Ectodermal cell (in vitro differentiated cells): ENCODE results near the gene PLA2G10.
"Not testable (repeated sequence)": the region's sequence is repeated elsewhere in the genome, so short reads cannot be mapped to it uniquely, and the experiment has no call there.

ENCODE experiments used
- H3K27ac ChIP-seq: 2 replicates; pipeline ENCODE4 v1.7.0; 2013; ENCODE audit warnings: mild to moderate bottlenecking, low read depth, low read length; ENCODE audit not compliant: insufficient read depth, poor library complexity, severe bottlenecking
- H3K27me3 ChIP-seq: 2 replicates; pipeline ENCODE4 v1.7.0; 2013; ENCODE audit warnings: mild to moderate bottlenecking, low read length; ENCODE audit not compliant: insufficient read depth, control insufficient read depth, poor library complexity, severe bottlenecking
- H3K36me3 ChIP-seq: one replicate; pipeline ENCODE4 v1.7.0; 2013; ENCODE audit warnings: low read length; ENCODE audit not compliant: control insufficient read depth, insufficient read depth
- H3K4me1 ChIP-seq: one replicate; pipeline ENCODE4 v1.7.0; 2013; ENCODE audit warnings: low read length; ENCODE audit not compliant: control insufficient read depth, insufficient read depth
- H3K4me3 ChIP-seq: 2 replicates; pipeline ENCODE4 v1.7.0; 2013; ENCODE audit warnings: low read depth, low read length, control low read depth; ENCODE audit not compliant: insufficient read depth
- H3K9me3 ChIP-seq: 2 replicates; pipeline ENCODE4 v1.7.0; 2013; ENCODE audit warnings: mild to moderate bottlenecking, low read length, moderate library complexity; ENCODE audit not compliant: control insufficient read depth
- WGBS, 2 experiments: methylation state at CpG; one replicate each; pipeline ENCODE4 v1.1.7; 2013; ENCODE audit warnings: missing lambda C conversion rate in 2 of 2; 5-methylcytosine and 5-hydroxymethylcytosine counted together

Gene PLA2G10

DNA sequence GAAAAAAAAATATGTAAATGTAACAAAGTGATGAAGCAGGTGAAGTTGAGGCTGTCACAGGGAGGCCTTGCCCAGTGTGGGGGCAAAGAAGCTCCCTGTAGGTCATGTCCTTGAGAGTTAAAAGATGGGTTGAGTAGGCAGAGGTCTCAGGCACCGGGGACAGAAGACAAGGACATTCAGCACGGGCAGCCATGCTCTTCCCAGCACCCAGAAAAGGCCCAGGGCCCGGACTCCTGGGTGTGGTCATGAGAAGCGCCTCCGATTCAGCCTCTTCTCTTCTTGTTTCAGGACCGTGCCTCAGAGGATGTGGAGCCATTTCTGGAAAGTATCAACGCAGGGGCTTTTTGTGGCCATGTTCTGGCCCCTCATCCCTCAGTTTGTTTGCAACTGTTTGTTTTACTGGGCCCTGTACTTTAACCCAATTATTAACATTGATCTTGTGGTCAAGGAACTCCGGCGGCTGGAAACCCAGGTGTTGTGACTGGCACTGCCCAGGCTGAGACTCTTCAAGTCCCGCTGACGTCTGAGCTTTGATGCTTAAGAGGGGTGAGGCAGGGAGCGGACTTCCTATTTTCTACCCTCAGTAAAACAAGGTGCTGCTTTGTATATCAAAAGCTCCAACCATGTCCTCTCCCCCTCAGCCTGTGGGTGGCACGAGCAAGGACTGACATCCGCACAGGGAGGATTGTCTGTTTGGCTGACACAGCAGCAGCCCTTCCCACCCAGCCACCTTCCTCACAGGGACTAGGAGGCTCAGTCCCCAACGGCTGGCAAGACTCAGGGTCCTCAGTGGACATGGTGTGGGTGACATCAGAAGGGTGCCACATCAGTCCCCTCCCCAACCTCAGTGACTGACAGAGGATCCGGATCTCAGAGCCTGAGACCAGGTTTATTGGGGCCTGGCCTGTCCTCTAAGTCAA, 26.5 kb downstream of the PLA2G10 start:
- Histone ChIP-seq H3K27ac (no peak overlapping the region), H3K27me3 (no peaks in the 10 kb centered on the region), H3K4me1 (no peaks in the 10 kb centered on the region), H3K36me3 (peaks cover 28% of the 10 kb centered on the region), H3K4me3 (no peak overlapping the region), H3K9me3 (no peaks in the 10 kb centered on the region)
- WGBS, 2 experiments: 91 to 92% methylated on average over 16 of the region's 16 CpGs

DNA sequence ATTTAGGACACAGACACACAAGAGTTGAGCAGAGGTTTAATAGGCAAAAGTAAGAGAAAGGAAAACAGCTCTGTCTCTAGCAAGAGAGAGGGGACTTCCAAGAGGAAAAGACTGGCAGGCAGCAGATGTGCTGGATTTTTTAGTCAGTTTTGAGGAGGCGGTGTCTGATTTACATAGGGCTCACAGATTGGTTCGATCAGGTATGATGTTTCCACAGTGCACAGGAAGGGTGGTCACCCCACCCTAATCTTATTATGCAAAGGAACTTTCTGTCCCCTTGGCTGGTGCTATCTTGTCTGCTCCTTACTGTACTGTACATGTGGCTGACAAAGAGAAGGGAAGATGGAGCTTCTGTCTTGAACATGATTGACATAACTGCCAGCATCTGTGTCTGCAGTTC, 36.0 kb downstream of the PLA2G10 start:
- Histone ChIP-seq H3K27ac (no peak overlapping the region), H3K4me1 (no peaks in the 10 kb centered on the region), H3K9me3 (no peaks in the 10 kb centered on the region), H3K4me3 (no peak overlapping the region), H3K27me3 (no peaks in the 10 kb centered on the region), H3K36me3 (peaks cover 33% of the 10 kb centered on the region)
- 96 to 97% methylated on average over 2 of the region's 2 CpGs for WGBS, 2 experiments

DNA sequence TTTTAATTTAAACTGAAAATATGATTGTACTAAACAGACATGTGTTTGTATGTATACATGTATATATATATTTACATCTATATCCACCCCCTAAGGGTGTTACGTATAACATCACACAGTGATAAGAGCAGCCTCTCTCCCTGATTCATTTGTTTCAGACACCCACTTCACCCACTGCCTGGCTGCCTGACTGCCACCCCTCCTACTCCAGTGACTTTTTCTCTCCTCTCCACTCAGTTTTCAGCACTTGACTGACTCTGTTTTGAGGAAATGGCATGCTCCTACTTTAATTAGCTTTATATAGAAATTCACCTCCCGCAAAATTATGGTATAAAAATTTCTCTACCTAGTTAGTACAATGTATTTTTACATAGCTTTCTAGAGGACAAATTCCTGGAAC, 41.4 kb downstream of the PLA2G10 start:
- Histone ChIP-seq H3K9me3 (no peaks in the 10 kb centered on the region), H3K27me3 (no peaks in the 10 kb centered on the region), H3K27ac (no peak overlapping the region), H3K4me1 (no peaks in the 10 kb centered on the region), H3K36me3 (peaks cover 39% of the 10 kb centered on the region), H3K4me3 (no peak overlapping the region)
- 97 to 100% methylated on average over 2 of the region's 2 CpGs for WGBS, 2 experiments

DNA sequence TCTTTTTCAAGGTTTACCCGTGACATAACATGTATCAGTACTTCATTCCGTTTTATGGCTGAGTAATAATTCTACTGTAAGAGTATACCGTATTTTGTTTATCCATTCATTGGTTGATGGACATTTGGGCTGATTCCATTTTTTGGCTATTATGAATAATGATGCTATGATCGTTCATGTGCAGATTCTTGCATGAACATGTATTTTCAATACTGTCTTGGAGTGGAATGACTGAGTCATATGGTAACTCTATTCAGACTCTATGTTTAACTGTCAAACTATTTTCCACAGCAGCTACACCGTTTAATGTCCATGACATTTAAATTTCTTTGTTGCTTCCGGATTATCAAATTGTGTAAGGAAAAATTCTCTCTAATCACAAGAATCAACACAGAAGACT, 43.5 kb downstream of the PLA2G10 start:
- Histone ChIP-seq H3K9me3 (no peaks in the 10 kb centered on the region), H3K36me3 (peaks cover 40% of the 10 kb centered on the region), H3K4me1 (no peaks in the 10 kb centered on the region), H3K4me3 (no peak overlapping the region), H3K27me3 (no peaks in the 10 kb centered on the region), H3K27ac (no peak overlapping the region)
- WGBS, 2 experiments: 96 to 98% methylated on average over 6 of the region's 6 CpGs

DNA sequence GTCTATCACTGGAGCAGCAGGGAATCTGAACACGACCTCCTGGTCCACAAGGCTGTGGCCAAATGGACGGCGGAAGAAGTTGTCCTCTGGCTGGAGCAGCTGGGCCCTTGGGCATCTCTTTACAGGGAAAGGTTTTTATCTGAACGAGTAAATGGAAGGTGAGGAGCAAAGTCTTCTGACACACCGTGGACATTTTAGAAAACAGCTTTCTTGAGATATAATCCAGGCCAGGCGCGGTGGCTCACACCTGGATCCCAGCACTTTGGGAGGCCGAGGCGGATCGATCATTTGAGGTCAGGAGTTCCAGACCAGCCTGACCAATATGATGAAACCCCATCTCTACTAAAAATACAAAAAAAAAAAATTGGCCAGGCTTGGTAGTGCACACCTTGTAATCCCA, 44.3 kb downstream of the PLA2G10 start:
- 94 to 95% methylated on average over 10 of the region's 10 CpGs for WGBS, 2 experiments
- Histone ChIP-seq H3K27me3 (no peaks in the 10 kb centered on the region), H3K36me3 (peaks cover 35% of the 10 kb centered on the region), H3K4me1 (no peaks in the 10 kb centered on the region), H3K9me3 (no peaks in the 10 kb centered on the region), H3K4me3 (no peak overlapping the region), H3K27ac (no peak overlapping the region)

DNA sequence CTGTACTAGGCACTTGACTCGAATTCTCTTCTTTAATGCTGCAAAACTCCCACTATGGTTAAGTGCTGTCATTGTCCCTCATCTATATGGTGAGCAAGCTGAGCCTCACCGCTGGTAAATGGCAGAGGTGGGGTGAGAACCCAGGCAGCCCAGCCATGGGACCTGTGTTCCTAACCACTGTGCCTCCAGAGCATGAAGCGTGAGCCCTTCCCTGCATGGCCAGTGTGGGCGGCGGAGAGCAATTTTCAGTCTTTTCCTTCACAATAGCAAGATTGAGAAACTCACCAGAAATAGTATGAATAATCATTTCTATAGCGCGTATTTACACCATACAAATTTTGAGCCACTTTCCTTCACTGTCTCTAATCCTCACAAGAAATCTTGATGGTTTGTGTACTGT, 52.2 kb downstream of the PLA2G10 start:
- Histone ChIP-seq H3K4me3 (no peak overlapping the region), H3K36me3 (peaks cover under 1% of the 10 kb centered on the region), H3K27ac (no peak overlapping the region), H3K27me3 (no peaks in the 10 kb centered on the region), H3K9me3 (no peaks in the 10 kb centered on the region), H3K4me1 (no peaks in the 10 kb centered on the region)
- 89 to 94% methylated on average over 7 of the region's 7 CpGs for WGBS, 2 experiments

DNA sequence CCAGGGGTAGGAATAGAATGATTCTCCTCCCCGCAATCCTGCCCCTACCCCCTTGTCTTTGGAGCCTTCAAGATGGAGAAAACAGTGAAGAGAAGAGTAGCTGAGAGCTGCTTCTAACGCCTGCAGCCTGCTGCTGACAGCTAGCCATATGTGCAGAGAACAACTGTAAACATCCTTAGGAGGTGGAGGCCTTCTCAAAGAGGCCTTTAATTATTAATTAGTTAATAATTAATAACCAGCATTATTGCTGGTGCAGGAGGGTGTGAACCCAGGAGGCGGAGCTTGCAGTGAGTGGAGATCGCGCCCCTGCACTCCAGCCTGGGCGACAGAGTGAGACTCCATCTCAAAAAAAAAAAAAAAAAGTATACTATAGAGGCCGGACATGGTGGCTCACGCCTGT, 52.9 kb downstream of the PLA2G10 start:
- no peaks in the 10 kb centered on the region for H3K36me3 ChIP-seq
- H3K27ac ChIP-seq: no peak overlapping the region
- H3K4me3 ChIP-seq: no peak overlapping the region
- WGBS, 2 experiments: 89 to 94% methylated on average over 8 of the region's 8 CpGs
- H3K9me3 ChIP-seq: no peaks in the 10 kb centered on the region
- peaks cover under 1% of the 10 kb centered on the region for H3K4me1 ChIP-seq
- no peaks in the 10 kb centered on the region for H3K27me3 ChIP-seq

DNA sequence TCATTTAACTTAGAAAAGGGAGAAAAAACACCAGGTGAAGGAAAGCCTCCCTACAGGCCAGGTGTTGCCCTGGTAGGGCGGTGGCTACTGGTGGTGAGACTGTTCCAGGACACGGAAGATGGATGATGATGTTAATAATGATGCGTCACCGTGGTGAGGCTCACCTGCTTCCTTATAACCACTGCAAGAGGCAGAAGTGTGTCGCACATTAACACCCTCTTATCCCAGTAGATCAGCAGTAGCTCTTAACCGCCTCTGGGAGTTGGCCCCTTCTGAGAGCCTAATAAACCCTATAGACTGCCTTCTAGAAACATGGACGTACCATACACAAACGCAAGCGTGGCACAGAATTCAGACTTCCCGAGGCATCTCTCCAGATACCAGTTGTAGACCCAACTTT, 53.6 kb downstream of the PLA2G10 start:
- Histone ChIP-seq H3K4me3 (no peak overlapping the region), H3K36me3 (no peaks in the 10 kb centered on the region)
- 94 to 95% methylated on average over 10 of the region's 10 CpGs for WGBS, 2 experiments

DNA sequence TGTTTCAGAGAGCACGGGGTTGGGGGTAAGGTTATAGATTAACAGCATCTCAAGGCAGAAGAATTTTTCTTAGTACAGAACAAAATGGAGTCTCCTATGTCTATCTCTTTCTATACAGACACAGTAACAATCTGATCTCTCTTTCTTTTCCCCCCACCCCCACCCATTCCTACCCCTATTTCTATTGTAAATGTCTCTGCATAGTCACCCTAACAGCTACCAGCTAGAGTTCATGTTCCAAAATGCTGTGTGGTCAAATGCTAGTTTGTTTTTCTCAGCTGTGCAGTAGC, 57.2 kb downstream of the PLA2G10 start:
- not testable (repeated sequence) for H3K27me3 ChIP-seq, H3K4me3 ChIP-seq, H3K36me3 ChIP-seq, H3K9me3 ChIP-seq, H3K27ac ChIP-seq
- WGBS, 2 experiments: no CpG with 5 or more reads among the region's 1 CpG
- peaks cover 12% of the 10 kb centered on the region for H3K4me1 ChIP-seq

More for the DNA sequence above, 53.6 kb downstream of the PLA2G10 start:
- Histone ChIP-seq H3K4me1 (peaks cover 7% of the 10 kb centered on the region), H3K27me3 (no peaks in the 10 kb centered on the region), H3K27ac (no peak overlapping the region), H3K9me3 (no peaks in the 10 kb centered on the region)

DNA sequence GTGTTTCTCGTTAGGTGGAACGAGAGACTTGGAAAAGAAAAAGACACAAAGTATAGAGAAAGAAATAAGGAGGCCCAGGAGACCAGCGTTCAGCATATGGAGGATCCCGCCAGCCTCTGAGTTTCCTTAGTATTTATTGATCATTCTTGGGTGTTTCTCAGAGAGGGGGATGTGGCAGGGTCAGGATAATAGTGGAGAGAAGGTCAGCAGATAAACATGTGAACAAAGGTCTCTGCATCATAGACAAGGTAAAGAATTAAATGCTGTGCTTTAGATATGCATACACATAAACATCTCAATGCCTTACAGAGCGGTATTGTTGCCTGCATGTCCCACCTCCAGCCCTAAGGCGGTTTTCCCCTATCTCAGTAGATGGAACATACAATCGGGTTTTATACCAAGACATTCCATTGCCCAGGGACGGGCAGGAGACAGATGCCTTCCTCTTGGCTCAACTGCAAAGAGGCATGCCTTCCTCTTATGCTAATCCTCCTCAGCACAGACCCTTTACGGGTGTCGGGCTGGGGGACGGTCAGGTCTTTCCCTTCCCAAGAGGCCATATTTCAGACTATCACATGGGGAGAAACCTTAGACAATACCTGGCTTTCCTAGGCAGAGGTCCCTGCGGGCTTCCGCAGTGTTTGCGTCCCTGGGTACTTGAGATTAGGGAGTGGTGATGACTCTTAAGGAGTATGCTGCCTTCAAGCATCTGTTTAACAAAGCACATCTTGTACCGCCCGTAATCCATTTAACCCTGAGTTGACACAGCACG, 57.7 kb downstream of the PLA2G10 start:
- H3K27ac ChIP-seq, H3K4me3 ChIP-seq, H3K27me3 ChIP-seq, H3K36me3 ChIP-seq, H3K9me3 ChIP-seq: not testable (repeated sequence)
- peaks cover 12% of the 10 kb centered on the region for H3K4me1 ChIP-seq
- WGBS, 2 experiments: 14 to 17% methylated on average over 11 to 13 of the region's 17 CpGs
